ENCODE data around the gene RPS25.
"Not testable (repeated sequence)": the region's sequence is repeated elsewhere in the genome, so short reads cannot be mapped to it uniquely, and the experiment has no call there.

Gene RPS25

GRCh38 chr11:119018074-119018938 lies at the start of gene RPS25, which contains the start of gene TRAPPC4:
Gene RPS25 (minus strand): TSS chr11:119018343. CDS start chr11:119018284, 59 bp downstream.
Gene TRAPPC4 (plus strand): TSS chr11:119018766. CDS start chr11:119018796, 30 bp downstream.
- peak; percentile 95 for DNase-seq (ENCODE audit: low spot score)

- peak; percentile 98 for DNase-seq (ENCODE audit: low spot score)
Measured at GRCh38 chr11:119067371-119068222, 49.5 kb upstream of the RPS25 start, which contains the start of gene VPS11. Gene VPS11 (plus strand): TSS chr11:119067818. CDS start chr11:119067824, 6 bp downstream.

GRCh38 chr11:119065369-119065768 lies 47.2 kb upstream of the RPS25 start:
- peak; percentile 82 for DNase-seq (ENCODE audit: low spot score)

GRCh38 chr11:119062779-119063178 lies 44.6 kb upstream of the RPS25 start:
- DNase-seq (ENCODE audit: low spot score), result peak; percentile 84

- DNase-seq (ENCODE audit: low spot score), result no peak
Measured at GRCh38 chr11:119061256-119061655, 43.1 kb upstream of the RPS25 start.

- not testable (repeated sequence) for DNase-seq (ENCODE audit: low spot score)
Measured at GRCh38 chr11:119059128-119059527, 41.0 kb upstream of the RPS25 start.

GRCh38 chr11:119057000-119057769 lies 39.0 kb upstream of the RPS25 start, which contains the start of gene HYOU1:
Gene HYOU1 (minus strand): TSS chr11:119057205. CDS start chr11:119056160, 1,045 bp downstream.
- peak; percentile 98 for DNase-seq (ENCODE audit: low spot score)

- no peak for DNase-seq (ENCODE audit: low spot score)
Measured at GRCh38 chr11:119056421-119056999, 38.4 kb upstream of the RPS25 start.

GRCh38 chr11:119055901-119056300 lies 37.8 kb upstream of the RPS25 start:
- peak; percentile 52 for DNase-seq (ENCODE audit: low spot score)

- no peak for DNase-seq (ENCODE audit: low spot score)
Measured at GRCh38 chr11:119054418-119054817, 36.3 kb upstream of the RPS25 start.

- no peak for DNase-seq (ENCODE audit: low spot score)
Measured at GRCh38 chr11:119052163-119052814, 34.1 kb upstream of the RPS25 start.

GRCh38 chr11:119051440-119052162 lies 33.5 kb upstream of the RPS25 start:
- no peak for DNase-seq (ENCODE audit: low spot score)

GRCh38 chr11:119049081-119049480 lies 30.9 kb upstream of the RPS25 start:
- DNase-seq (ENCODE audit: low spot score), result no peak

- DNase-seq (ENCODE audit: low spot score), result no peak
Measured at GRCh38 chr11:119048644-119049043, 30.5 kb upstream of the RPS25 start.

GRCh38 chr11:119047205-119047604 lies 29.1 kb upstream of the RPS25 start:
- no peak for DNase-seq (ENCODE audit: low spot score)

- DNase-seq (ENCODE audit: low spot score), result no peak
Measured at GRCh38 chr11:119046489-119046888, 28.3 kb upstream of the RPS25 start.

- no peak for DNase-seq (ENCODE audit: low spot score)
Measured at GRCh38 chr11:119044708-119045107, 26.6 kb upstream of the RPS25 start.

GRCh38 chr11:119042927-119043326 lies 24.8 kb upstream of the RPS25 start:
- DNase-seq (ENCODE audit: low spot score), result no peak

- no peak for DNase-seq (ENCODE audit: low spot score)
Measured at GRCh38 chr11:119041821-119042514, 23.8 kb upstream of the RPS25 start.
